ENCODE data around the gene RNASEH2A.

- TF ChIP-seq, protein P1, sequence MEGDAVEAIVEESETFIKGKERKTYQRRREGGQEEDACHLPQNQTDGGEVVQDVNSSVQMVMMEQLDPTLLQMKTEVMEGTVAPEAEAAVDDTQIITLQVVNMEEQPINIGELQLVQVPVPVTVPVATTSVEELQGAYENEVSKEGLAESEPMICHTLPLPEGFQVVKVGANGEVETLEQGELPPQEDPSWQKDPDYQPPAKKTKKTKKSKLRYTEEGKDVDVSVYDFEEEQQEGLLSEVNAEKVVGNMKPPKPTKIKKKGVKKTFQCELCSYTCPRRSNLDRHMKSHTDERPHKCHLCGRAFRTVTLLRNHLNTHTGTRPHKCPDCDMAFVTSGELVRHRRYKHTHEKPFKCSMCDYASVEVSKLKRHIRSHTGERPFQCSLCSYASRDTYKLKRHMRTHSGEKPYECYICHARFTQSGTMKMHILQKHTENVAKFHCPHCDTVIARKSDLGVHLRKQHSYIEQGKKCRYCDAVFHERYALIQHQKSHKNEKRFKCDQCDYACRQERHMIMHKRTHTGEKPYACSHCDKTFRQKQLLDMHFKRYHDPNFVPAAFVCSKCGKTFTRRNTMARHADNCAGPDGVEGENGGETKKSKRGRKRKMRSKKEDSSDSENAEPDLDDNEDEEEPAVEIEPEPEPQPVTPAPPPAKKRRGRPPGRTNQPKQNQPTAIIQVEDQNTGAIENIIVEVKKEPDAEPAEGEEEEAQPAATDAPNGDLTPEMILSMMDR (IDR thresholded peaks at IDR 0.05): no peak
- no peak for TF ChIP-seq EZH2 (IDR thresholded peaks at IDR 0.05; ENCODE audit: borderline replicate concordance, insufficient read depth, low read depth, low read length, poor library complexity, severe bottlenecking)
Measured at GRCh38 chr19:12767666-12768065, 38.7 kb upstream of the RNASEH2A start.
